KOPT-K1 (cell line): ENCODE measurements around the gene RELN.
"Not testable (repeated sequence)": the region's sequence is repeated elsewhere in the genome, so short reads cannot be mapped to it uniquely, and the experiment has no call there.

Source experiments
- H3K27ac ChIP-seq: fragments of 200-600 bp; sonication (generic); 2 replicates; pipeline ENCODE4 v1.5.1; 2016; ENCODE audit warnings: antibody characterized with exemption, mild to moderate bottlenecking, low read depth, low read length; ENCODE audit not compliant: poor library complexity, severe bottlenecking
- H3K36me3 ChIP-seq: fragments of 200-600 bp; sonication (generic); 2 replicates; pipeline ENCODE4 v1.5.1; 2017; ENCODE audit warnings: antibody characterized with exemption, mild to moderate bottlenecking, low read length, moderate library complexity; ENCODE audit not compliant: insufficient read depth
- H3K9me3 ChIP-seq: fragments of 200-600 bp; sonication (generic); 2 replicates; pipeline ENCODE4 v1.5.1; 2017; ENCODE audit warnings: antibody characterized with exemption, low read length, mild to moderate bottlenecking; ENCODE audit not compliant: insufficient read depth, poor library complexity, severe bottlenecking

RELN gene

GRCh38 chr7:103912891-103913605, 76.4 kb downstream of the RELN start:
- no peaks in the 10 kb centered on the region for H3K9me3 ChIP-seq
- H3K27ac ChIP-seq, result no peak overlapping the region
- no peaks in the 10 kb centered on the region for H3K36me3 ChIP-seq

DNA sequence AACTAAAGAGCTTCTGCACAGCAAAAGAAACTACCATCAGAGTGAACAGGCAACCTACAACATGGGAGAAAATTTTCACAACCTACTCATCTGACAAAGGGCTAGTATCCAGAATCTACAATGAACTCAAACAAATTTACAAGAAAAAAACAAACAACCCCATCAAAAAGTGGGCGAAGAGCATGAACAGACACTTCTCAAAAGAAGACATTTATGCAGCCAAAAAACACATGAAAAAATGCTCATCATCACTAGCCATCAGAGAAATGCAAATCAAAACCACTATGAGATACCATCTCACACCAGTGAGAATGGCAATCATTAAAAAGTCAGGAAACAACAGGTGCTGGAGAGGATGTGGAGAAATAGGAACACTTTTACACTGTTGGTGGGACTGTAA, 78.4 kb downstream of the RELN start:
- H3K36me3 ChIP-seq, H3K9me3 ChIP-seq, H3K27ac ChIP-seq: not testable (repeated sequence)

GRCh38 chr7:103905997-103906396, 83.5 kb downstream of the RELN start:
- H3K27ac ChIP-seq, result no peak overlapping the region
- H3K9me3 ChIP-seq, result no peaks in the 10 kb centered on the region
- no peaks in the 10 kb centered on the region for H3K36me3 ChIP-seq

DNA sequence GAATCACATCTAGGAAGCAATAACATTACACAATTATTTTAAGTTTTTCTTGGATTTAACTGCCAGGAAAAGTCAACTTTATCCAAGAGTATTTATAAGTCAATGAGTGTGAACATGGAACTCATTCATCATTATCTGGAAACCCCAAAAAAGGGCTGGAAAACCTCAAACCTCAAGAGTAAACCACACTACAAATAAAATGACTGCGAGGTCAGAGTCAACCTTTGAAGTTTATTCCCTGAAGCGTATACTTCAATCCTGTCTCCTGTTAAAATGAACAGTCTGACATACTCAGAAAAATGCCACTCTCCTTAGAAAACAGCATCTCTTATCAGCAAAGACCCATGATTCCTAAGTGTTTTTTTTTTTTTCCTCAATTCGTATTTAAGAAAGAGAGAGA, 86.5 kb downstream of the RELN start:
- Histone ChIP-seq H3K36me3 (no peaks in the 10 kb centered on the region), H3K27ac (no peak overlapping the region), H3K9me3 (no peaks in the 10 kb centered on the region)

GRCh38 chr7:103896826-103897225, 92.6 kb downstream of the RELN start:
- not testable (repeated sequence) for H3K36me3 ChIP-seq, H3K27ac ChIP-seq, H3K9me3 ChIP-seq

DNA sequence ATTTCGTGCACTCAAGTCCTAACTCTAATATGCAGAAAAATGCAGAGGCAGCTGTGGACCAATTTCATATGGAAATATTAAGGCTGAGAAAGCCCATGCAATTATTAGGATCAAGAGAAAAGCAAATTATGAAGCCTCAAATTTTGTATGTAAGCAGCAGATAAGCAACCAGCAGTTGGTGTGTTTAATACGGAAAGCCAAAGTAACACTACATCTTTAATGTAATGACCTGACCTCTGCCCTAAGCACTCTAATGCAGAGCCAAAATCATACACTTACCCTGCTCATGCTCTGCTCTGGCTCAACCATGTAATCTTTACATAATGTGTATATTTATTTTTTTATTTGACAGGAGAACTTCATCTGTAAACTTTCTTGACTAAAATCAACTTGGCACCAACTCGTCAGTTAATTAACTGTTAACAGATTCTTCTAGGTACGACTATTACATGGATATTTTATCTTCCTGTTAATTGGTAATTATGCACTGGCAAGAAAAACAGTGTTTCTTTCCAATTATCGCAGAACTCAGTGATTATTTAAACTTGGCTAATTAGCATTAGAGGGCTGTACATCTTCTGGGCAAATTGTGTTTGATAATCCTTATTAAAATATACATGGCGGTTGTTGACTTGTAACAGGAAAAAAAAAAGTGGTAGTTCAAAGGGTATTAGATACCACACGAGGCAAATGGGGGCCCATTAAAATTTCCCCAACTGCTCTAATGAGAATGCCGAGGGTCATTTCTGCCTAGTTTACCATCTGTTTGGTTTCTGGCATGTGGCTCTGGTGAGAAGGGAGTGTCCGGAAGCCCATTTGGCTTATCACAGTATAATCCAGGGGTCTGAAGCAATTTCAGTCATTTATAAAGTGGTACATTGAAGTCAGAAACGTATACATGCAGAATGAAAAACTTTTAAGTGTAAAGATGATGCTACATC, 94.5 kb downstream of the RELN start:
- H3K9me3 ChIP-seq, result no peaks in the 10 kb centered on the region
- no peaks in the 10 kb centered on the region for H3K36me3 ChIP-seq
- no peak overlapping the region for H3K27ac ChIP-seq

GRCh38 chr7:103893350-103893749, 96.1 kb downstream of the RELN start:
- H3K36me3 ChIP-seq, result no peaks in the 10 kb centered on the region
- H3K27ac ChIP-seq, result no peak overlapping the region
- H3K9me3 ChIP-seq, result no peaks in the 10 kb centered on the region

DNA sequence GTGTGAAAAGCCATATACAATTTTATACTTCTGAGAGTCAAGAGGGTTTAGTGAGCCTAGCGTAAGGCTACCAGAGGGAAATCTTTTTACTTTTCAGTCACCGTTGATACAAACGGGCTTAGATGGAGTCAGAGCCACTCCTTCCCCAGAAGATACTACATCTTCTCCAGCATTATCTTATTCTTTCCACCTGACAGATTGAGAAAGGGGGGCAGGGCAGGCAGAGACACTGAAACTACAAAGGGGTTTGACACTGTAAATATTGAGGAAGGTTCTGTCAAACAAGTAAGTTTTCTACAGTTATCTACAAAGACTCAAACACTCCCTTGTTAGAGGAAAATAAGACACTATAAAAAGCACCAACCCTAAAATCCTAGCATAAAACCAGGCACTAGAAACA, 100.0 kb downstream of the RELN start:
- H3K9me3 ChIP-seq, result no peaks in the 10 kb centered on the region
- no peak overlapping the region for H3K27ac ChIP-seq
- no peaks in the 10 kb centered on the region for H3K36me3 ChIP-seq

DNA sequence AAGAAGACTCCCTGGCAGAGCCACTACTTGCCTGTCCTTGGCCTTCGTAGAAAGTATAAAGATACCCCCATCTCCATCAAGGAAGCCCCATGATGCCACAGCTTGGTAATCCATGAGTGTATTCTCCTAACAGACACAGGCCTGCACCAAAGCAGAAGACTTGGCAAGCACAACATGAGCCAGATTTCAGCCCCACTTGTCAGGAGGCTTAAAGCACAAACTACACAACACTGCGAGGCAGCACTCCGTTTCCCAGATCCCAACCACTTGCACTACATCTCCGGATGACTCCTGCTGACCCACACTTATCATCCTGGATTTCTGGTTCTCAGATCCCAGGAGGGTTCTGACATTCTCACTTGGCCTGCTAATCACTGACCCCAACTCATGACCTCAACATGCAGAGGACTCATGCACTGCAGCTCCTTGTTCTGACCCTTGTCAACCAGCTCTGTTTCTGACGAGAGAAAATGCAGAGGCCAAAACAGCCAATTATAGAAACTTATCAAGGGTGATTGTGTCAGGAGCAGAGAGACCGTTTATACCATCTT, 100.8 kb downstream of the RELN start:
- Histone ChIP-seq H3K9me3 (no peaks in the 10 kb centered on the region), H3K27ac (no peak overlapping the region), H3K36me3 (no peaks in the 10 kb centered on the region)

- no peak overlapping the region for H3K27ac ChIP-seq
- no peaks in the 10 kb centered on the region for H3K9me3 ChIP-seq
- no peaks in the 10 kb centered on the region for H3K36me3 ChIP-seq
Observed at GRCh38 chr7:103887853-103888602, 101.4 kb downstream of the RELN start.

- Histone ChIP-seq H3K27ac (no peak overlapping the region), H3K9me3 (no peaks in the 10 kb centered on the region), H3K36me3 (no peaks in the 10 kb centered on the region)
Observed at GRCh38 chr7:103887050-103887449, 102.4 kb downstream of the RELN start.

DNA sequence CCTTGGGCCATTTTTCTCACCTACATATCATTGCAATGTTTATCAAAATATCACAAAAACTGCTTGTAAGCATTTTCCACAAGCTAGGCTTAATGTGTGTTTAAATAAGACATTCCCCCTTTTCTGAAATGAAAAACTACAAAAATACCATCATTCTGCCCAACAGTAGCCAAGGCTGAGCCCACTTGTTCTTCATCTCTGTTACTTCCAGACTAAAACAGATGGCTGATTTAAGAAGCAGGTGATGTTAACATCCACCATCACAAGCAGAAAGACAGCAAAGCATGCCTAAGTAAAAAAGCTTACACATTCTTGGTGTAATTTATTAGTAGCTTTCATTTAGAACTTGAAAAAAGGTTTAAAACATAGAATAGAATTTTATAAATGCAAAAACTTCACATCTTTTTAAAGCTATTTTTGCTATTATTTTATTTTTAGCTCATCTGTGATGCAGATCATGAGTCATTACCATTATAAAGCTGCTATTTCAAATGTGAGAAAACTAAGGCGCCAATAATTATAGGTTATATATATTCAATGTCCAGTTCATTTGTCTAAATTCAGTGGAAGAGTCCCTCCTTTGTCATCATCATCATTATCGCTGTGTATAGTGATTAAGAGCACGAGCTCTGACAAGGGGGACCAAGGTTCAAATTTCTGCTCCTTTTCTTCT, 109.4 kb downstream of the RELN start:
- no peaks in the 10 kb centered on the region for H3K36me3 ChIP-seq
- no peak overlapping the region for H3K27ac ChIP-seq
- H3K9me3 ChIP-seq, result no peaks in the 10 kb centered on the region

DNA sequence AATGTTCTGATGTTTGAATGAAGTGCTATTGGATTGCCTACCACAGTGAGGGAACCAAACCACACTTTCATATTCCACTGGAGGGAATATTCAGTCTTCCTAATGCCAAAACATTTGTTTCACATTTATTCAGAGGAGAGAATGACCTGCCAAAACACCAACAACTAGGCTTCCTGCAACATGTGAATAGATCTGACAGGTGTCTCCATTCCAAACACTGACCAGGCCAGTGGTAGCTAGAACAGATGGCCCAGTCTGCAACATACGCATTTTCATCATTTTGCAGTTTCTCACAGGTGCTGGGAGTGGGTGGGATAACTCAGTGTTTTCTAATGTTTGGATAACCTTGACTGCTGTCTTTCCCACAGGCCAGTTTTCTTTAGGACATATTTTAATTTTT, 110.0 kb downstream of the RELN start:
- Histone ChIP-seq H3K9me3 (no peaks in the 10 kb centered on the region), H3K36me3 (no peaks in the 10 kb centered on the region), H3K27ac (no peak overlapping the region)

DNA sequence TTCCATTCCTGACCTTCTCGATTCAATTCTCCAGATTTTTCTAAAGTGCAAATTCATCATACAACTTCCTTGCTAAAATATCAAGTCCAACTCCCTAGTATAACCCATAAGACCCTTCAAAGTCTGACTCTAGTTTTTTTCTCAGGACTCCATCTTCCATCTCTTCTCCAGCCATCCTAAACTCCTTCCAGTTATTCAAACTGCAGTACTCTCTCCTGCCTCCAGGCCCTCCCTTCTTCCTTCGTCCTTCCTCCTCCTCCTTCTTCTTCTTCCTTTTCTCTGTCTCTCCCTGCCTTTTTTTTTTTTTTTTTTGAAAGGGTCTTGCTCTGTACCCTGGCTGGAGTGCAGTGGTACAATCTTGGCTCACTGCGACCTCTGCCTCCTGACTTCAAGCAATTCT, 111.9 kb downstream of the RELN start:
- Histone ChIP-seq H3K27ac (no peak overlapping the region), H3K36me3 (no peaks in the 10 kb centered on the region), H3K9me3 (no peaks in the 10 kb centered on the region)
